NCI-H187 (cell line): Measurements from ENCODE around the gene MARVELD1.

Experiments used
- DNase-seq, 2 experiments: peaks; one replicate each; lab custom pipeline; 2025; lab: John Stamatoyannopoulos, UW

MARVELD1 gene

DNA sequence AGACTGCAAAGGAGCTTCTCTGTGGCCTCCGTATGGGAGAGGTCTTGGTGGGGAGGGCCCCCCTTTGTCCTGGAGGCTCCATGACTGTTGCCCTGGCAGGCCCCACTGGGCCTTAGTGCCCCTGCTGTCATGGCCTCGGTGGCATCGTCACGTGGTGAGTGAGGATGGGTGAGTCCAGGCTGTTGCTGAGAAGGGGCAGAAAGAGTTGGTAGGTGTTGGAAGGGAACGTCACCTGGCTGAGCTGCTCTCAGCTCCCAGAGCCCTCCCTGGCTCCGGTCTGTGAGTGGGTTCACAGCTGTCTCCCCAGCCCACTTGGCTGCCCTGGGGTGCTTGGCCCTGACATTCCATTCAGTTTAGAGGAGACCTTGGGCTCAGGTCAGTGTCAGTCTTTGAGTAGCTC is 42.2 kb downstream of the MARVELD1 start:
- DNase-seq: no peak

DNA sequence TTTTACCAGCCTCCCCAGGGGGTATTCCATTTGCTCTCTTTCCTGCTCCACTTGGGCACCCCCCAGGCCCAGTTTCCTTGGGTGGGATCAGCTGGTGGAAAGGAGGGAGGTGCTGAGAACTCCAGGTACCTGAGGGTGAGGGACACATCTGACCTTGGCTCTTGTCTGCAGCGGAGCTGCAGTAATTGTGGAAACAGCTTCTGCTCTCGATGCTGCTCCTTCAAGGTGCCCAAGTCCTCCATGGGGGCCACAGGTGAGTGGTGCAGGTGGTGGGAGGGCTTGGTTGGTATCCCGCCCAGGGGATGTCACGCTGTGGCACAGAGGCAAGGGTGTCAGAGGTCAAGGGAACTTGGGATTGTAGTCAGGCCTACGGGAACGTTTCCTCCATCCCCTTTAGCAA is 43.9 kb downstream of the MARVELD1 start:
- DNase-seq: no peak

DNA sequence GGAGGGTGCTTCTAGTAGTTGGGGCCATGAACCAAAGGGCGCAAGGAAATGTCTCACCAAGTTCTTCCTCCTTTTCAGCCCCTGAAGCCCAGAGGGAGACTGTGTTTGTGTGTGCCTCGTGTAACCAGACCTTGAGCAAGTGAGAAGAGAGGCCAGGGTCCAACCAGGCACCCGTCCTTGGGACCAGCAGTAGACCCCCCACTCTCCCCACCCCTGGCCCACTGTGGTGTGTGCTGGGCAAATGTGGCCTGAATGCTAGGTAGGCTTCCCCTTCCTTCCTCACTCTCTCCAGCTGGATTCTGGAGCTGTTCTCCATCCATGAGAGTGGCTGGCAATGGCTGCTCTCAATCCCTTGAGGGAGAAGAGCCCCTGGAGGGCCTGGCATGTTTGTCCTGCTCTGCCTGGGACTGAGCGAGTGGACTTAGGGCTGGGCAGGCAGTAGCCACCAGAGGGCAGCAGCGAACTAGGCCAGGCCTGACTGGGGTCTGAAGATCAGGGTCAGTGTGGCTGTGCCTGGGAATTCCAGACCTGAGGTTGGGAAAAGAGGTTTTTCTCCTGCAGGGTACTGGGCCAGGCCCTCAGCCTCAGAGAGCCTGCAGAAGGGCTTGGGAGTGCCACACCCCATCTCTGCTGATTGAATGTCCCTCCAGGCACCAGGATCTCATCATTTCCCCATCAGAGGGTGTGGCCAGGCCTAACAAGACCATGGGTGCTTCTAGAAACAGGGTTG is 45.8 kb downstream of the MARVELD1 start:
- peak in 1 of 2 experiments; percentile 24 for DNase-seq

DNA sequence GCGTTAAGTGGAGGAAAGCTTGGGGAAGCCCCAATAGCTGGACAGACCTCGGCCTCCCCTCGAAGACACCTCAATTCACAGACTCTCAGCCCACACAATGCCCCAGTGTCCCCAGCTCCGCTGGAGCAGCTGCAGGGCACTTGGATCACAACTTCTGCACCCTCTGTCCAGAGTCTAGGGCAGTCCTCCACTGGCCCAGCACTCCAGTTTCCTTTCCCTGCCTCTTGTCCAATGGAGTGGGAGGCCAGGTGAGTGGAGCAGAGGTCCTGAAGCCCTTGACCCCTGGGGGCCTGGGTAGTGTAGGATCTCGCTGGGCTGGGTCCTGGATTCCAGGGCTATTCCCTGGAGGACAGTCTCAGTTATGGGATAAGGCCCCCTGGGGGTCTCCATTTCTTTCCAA is 46.4 kb downstream of the MARVELD1 start:
- no peak for DNase-seq

DNA sequence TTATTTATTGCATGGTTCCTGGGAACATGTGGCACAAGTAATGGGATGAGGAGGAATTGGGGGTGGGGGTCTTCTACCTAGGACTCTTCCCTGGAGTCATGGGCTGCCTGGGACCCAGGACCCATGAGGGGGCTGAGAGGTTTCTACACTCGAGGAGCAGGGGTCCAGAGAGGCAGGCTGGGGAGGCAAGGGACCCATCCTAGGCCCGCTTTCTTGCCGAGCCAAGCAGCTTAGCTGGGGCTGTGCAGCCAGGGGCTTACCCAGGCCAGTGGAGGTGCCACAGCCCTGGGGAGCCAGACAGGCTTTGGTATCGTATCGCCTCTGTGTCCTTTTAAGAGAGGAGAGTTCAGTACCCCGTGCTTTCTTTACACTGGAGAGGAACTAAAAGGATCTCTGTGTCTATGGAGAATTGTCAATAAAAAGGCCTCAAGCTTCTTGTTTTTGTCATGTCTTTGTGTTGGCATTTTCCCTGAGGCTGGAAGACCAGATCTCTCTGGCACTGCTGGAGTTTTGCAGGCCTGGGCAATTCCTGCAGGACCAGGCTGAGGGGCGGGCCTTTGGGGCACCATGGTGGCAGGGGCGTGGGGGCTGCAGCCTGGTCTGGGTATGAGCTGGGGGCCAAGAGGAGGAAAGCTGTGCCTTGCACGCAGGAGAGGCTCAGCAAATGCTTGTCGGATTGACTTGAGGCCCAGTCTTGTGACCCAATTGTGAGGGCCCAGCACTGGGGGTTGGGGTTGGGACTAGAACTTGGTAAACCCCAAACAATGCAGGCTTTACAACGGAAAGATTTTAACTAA is 47.1 kb downstream of the MARVELD1 start:
- DNase-seq: no peak

DNA sequence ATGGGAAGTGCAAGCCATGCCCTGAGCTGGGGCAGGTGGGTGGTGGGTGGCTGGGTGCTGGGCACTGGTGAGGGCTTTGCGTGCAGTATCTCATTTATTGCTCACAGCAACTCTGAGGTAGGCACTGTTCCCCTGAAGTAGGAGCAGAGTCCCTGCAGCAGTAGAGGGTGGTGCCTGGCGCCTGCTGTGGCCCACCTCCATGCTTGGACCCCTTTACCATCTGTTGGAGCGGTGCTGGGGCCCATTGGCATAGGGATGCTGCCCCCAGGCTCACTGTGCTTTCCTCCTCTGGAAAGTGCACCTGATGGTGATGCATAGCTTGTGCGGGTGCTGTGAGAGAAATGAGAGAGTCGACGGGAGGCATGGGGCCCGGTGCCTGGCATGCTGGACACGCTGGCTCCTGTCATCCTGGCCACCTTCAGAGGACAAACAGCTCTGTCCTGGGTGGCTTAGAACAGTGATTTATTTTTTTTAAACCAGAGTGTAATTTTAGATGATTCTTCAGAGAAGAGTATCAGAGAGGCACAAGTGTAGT is 47.9 kb downstream of the MARVELD1 start:
- no peak for DNase-seq

DNA sequence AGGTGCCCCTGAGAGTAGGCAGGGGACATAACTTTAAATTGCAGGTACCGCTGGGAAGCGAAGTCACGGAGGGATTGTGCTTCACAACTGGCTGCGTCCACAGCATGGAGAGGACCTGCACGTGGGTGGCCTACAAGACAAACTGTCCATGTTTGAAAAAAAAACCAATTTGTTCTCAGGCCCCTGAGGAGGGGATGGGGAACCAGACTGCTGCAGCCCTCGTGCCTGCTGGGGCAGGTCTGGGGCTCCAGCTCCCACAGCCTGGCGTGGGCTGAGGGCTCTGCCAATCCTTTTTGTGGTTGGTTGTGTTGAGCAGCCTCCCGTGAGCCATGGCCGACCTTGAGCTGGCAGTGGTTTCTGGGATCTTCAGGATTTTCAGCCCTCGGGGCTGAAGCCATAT is 48.5 kb downstream of the MARVELD1 start:
- DNase-seq: no peak

DNA sequence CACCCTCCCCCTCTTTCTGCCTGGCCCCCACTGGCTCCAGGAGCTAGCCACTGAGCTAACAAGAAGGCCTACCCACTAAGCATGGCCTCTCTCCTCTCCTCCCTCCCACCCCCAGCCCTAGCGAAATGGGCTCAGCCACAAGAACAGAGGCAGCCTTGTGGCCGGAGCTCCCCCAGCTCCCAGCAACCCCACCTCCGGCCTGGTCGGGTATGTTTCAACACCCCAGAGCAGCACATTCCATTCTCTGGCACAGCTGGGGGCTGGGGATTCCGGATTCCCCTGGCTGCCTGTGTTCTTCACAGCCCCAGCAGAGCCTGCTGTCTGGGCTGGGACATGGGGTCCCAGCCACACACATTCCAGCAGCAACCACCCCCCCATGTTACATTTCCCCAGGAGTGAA is 49.3 kb downstream of the MARVELD1 start:
- DNase-seq: no peak

DNA sequence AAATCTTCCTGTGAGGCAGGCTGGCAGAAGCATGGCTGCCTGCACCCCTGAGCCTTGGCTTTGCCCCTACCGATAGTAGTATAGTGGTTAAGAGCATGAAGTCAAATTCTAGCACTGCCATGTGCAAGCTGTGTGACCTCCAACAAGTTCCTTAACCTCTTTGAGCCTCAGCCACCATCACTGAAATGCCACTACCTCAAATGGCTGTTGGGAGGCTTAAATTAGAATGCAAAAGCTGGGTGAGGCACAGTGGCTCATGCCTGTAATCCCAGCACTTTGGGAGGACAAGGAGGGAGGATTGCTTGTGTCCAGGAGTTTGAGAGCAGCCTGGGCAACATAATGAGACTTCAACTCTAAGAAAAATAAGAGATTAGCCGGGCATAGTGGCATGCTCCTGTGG is 49.9 kb downstream of the MARVELD1 start:
- DNase-seq: no peak

DNA sequence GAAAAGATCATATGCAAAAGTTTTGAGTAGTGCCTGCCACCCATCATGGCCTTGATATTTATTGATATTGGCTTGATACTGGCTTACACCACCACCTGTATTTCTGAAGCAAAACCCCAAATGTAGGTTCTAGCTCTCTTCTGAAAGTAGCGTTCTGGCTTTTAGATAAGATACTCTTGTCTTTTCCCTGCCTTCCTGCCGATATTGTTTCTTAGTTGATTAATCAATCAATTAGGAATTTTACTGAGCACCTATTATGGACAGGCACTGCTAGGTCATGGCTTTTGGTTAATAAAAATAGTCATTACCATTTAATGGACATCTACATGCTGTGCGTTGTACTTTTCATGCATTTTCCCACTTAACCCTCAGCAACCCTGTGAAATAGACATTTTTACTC is 50.4 kb downstream of the MARVELD1 start:
- no peak for DNase-seq

DNA sequence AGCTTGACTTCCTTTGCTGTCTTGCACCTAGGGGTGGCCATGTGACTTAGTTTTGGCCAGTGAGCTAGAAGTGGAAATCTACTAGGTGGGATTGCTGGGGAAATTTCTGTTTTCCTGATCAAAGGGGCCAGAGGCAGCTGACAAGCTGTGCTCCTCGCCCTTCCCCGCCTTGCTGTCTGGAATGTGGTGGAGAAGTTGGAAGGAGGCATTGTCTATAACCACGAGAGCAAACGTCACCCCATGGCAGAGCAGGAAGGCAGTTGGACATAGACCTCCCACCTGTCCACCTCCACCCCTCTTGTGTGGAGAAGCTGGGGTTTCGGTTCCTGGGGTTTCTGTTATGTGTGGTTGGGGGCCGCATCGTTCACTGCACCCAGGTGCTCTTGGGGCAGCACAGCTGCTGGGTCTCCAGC is 51.0 kb downstream of the MARVELD1 start:
- DNase-seq: no peak

DNA sequence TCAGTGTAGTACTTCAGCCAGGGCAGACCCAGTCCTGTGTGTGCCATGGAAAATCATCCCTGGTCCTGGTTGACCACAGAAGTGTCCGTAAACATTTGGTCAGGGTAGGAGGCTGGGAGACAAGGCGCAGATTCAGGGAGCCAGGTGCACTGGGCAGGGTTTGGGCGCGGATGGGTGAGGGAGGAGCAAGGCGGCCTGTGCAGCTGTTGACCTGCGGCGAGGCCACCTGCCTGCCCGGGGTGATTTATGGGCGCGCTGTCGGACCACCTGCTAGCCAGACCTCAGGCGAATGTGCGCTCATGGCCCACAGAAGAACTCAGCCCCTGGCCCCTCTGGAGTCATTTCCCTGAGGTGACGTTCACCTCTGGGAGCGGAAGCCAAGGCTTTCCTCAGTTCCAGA is 51.7 kb downstream of the MARVELD1 start:
- peak in 1 of 2 experiments; percentile 12 for DNase-seq

DNA sequence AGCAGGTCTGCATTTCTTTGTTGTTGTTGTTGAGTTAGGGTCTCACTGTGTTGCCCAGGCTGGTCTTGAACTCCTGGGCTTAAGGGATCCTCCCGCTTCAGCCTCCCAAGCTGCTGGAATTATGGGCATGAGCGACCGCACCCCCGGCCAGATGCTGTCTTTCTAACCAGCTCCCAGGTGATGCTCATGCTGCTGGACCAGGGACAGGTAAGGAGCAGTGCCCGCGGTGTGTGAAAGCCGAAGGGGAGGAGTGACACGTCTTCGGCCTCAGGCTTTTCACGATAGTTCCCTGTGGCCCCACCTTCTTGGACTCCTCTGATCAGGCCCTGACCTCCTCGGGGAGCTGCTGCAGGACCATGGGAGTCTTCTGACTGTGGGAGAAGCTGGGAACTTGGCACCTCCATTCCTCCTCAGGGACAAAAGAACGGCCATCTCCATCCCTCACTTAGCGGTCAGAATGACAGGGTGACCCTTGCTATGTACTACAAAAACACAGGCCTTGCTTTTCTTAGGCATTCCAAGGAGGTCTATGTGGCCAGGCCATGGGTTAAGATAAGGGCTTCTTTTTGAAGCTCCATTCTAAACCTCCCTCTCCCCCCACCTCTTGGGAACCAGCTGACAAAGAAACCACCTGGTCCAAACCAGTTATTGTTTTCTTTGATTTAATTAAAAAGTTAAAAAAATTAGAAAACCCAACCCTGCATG is 52.7 kb downstream of the MARVELD1 start:
- DNase-seq: no peak

DNA sequence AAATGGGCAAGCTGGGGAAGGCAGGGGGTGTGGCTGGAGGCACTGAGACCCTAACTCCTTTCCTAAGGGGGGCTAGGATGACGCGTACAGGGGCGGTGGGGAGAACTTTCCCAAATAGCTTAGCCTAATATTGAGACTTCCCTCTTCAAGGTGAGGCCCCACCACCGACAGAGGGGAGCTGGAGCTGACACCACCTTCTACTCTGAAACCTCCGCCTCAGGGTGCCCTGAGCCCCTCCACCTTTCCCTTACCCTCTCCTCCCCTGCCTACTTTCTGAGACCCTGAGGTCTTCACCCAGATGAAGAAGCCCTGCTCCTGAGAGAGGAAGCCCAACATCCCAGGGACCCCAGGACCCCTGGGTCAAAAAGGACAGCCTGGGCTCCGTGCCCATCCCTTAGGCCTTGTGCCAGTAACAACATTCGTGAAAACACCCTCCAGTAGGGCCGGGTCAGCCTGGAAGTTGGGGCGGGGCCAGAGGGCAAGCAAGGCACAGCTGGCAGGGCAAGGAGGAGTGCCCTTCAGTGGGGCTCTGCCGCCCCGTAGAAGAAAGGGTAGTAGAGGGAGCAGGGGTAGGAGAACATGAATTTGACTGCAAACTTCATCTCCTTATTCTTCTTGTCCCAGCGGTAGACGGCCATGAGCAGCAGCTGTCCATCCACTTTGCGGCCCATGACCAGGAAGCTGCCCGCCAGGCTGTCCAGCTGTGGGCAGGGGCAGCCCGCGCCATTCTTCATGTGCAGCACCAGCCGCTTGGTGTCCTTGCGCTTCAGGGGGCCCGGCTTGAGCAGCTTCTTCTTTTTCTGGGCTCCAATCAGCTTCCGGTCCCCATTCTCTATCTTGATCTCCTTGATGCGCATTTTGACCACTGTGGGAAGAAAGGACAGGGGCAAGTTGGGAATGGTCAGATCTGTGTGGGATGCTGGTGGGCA is 53.7 kb downstream of the MARVELD1 start:
- DNase-seq: no peak
